Measurements from ENCODE around the gene PSEN1. TPM values are rescaled to one million over a fixed set of nuclear protein-coding genes. Genes with fewer than 3 reads are reported as not detected.

The PSEN1 gene
- polyA plus RNA-seq, 2 of the 4 experiments (the other 2 are of a cell fraction), result 21.6 to 38.1 TPM

- DNase-seq (ENCODE audit: low read depth in 1 of 2, low spot score in 1 of 2) (no peak), FAIRE-seq (no peak), ATAC-seq (no peak)
- 88% methylated on average over 6 of the region's 6 CpGs for WGBS (ENCODE audit: missing lambda C conversion rate)
- POLR2A ChIA-PET, result no interaction called here
- no peak for TF ChIP-seq CBX2 (IDR thresholded peaks at IDR 0.05; ENCODE audit: borderline replicate concordance, low read depth)
- no peak for TF ChIP-seq SMC3 (IDR thresholded peaks at IDR 0.05)
- no peak for TF ChIP-seq ZFP36 (IDR thresholded peaks at IDR 0.05; ENCODE audit: borderline replicate concordance, partially characterized antibody)
- no peak for TF ChIP-seq RARB (CRISPR knock-in tag; IDR thresholded peaks at IDR 0.05)
- no peak for TF ChIP-seq MAX (IDR thresholded peaks at IDR 0.05)
- TF ChIP-seq CBX8 (IDR thresholded peaks at IDR 0.05), result no peak
- no peak for TF ChIP-seq BHLHE40 (IDR thresholded peaks at IDR 0.05; ENCODE audit: low read depth, low read length)
- no peak for TF ChIP-seq FOSL2 (IDR thresholded peaks at IDR 0.05)
- no peak for TF ChIP-seq FOSL2 (CRISPR knock-in tag; IDR thresholded peaks at IDR 0.05)
- TF ChIP-seq HOXB5 (CRISPR knock-in tag; IDR thresholded peaks at IDR 0.05), result no peak
- no peak for TF ChIP-seq ZSCAN20 (CRISPR knock-in tag; IDR thresholded peaks at IDR 0.05)
- no peak for TF ChIP-seq TP53 (CRISPR knock-in tag; IDR thresholded peaks at IDR 0.05)
- no peak for TF ChIP-seq NFE2L2 (conservative IDR thresholded peaks at IDR 0.05; ENCODE audit: low read length)
- no peak for TF ChIP-seq HDAC2 (IDR thresholded peaks at IDR 0.05)
- TF ChIP-seq ATOH8 (CRISPR knock-in tag; IDR thresholded peaks at IDR 0.05; ENCODE audit: low read depth), result no peak
- TF ChIP-seq, protein P1, sequence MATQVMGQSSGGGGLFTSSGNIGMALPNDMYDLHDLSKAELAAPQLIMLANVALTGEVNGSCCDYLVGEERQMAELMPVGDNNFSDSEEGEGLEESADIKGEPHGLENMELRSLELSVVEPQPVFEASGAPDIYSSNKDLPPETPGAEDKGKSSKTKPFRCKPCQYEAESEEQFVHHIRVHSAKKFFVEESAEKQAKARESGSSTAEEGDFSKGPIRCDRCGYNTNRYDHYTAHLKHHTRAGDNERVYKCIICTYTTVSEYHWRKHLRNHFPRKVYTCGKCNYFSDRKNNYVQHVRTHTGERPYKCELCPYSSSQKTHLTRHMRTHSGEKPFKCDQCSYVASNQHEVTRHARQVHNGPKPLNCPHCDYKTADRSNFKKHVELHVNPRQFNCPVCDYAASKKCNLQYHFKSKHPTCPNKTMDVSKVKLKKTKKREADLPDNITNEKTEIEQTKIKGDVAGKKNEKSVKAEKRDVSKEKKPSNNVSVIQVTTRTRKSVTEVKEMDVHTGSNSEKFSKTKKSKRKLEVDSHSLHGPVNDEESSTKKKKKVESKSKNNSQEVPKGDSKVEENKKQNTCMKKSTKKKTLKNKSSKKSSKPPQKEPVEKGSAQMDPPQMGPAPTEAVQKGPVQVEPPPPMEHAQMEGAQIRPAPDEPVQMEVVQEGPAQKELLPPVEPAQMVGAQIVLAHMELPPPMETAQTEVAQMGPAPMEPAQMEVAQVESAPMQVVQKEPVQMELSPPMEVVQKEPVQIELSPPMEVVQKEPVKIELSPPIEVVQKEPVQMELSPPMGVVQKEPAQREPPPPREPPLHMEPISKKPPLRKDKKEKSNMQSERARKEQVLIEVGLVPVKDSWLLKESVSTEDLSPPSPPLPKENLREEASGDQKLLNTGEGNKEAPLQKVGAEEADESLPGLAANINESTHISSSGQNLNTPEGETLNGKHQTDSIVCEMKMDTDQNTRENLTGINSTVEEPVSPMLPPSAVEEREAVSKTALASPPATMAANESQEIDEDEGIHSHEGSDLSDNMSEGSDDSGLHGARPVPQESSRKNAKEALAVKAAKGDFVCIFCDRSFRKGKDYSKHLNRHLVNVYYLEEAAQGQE (IDR thresholded peaks at IDR 0.05), result no peak
- Histone ChIP-seq H3K4me1 (peaks cover 11% of the 10 kb centered on the region), H3K9me3 (no peaks in the 10 kb centered on the region), H3K27ac (no peak overlapping the region), H3K4me3 (no peak overlapping the region), H3K4me2 (no peak overlapping the region)
- CTCF ChIA-PET, result interaction anchor here (0.5 to 5.3 kb wide), 8 partner anchors 10 to 641 kb away, joined by 3 to 26 read pairs (median 3); no protein-coding TSS in a partner anchor
Observed at GRCh38 chr14:73242357-73242901, 106.1 kb downstream of the PSEN1 start.

DNA sequence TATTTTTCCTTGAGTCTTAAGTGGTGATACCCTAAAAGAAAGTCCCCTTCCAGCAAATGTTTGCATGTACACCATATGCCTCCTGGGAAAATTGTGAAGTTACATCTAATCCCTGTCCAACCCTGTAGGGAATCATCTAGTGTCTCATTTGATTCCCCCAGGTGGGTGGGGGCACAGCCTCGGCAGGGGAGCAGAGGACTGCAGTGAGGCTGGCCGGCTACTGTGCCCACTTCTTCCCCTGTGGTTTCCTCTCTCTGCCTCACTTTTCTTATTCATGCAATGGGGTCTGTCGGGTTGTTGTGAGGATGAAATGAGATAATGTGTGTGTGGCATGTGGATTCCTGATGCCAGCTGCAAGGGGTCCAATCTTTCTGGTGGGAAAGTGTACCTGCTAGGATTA lies 107.0 kb downstream of the PSEN1 start:
- FAIRE-seq (no peak), ATAC-seq (no peak), DNase-seq (ENCODE audit: low read depth in 1 of 2, low spot score in 1 of 2) (no peak)
- H3K4me3 ChIP-seq, result no peak overlapping the region
- TF ChIP-seq, protein P2, sequence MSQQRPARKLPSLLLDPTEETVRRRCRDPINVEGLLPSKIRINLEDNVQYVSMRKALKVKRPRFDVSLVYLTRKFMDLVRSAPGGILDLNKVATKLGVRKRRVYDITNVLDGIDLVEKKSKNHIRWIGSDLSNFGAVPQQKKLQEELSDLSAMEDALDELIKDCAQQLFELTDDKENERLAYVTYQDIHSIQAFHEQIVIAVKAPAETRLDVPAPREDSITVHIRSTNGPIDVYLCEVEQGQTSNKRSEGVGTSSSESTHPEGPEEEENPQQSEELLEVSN (IDR thresholded peaks at IDR 0.05; ENCODE audit: borderline replicate concordance, low read depth), result no peak
- TF ChIP-seq MYC (IDR thresholded peaks at IDR 0.05; ENCODE audit: borderline replicate concordance, low read length) (no peak), ZFP36 (IDR thresholded peaks at IDR 0.05; ENCODE audit: borderline replicate concordance, partially characterized antibody) (no peak), ELK1 (IDR thresholded peaks at IDR 0.05; ENCODE audit: low read depth, low read length) (no peak), HOXB5 (CRISPR knock-in tag; IDR thresholded peaks at IDR 0.05) (no peak), ZNF302 (CRISPR knock-in tag; IDR thresholded peaks at IDR 0.05) (no peak), FOSB (CRISPR knock-in tag; IDR thresholded peaks at IDR 0.05) (no peak), EHMT2 (IDR thresholded peaks at IDR 0.05; ENCODE audit: low read depth) (no peak), ESRRA (IDR thresholded peaks at IDR 0.05; ENCODE audit: borderline replicate concordance, low read length) (no peak), SMC3 (IDR thresholded peaks at IDR 0.05) (no peak), MAFK (IDR thresholded peaks at IDR 0.05; ENCODE audit: partially characterized antibody) (no peak)
- TF ChIP-seq, protein P3, sequence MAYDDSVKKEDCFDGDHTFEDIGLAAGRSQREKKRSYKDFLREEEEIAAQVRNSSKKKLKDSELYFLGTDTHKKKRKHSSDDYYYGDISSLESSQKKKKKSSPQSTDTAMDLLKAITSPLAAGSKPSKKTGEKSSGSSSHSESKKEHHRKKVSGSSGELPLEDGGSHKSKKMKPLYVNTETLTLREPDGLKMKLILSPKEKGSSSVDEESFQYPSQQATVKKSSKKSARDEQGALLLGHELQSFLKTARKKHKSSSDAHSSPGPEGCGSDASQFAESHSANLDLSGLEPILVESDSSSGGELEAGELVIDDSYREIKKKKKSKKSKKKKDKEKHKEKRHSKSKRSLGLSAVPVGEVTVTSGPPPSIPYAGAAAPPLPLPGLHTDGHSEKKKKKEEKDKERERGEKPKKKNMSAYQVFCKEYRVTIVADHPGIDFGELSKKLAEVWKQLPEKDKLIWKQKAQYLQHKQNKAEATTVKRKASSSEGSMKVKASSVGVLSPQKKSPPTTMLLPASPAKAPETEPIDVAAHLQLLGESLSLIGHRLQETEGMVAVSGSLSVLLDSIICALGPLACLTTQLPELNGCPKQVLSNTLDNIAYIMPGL (CRISPR knock-in tag; IDR thresholded peaks at IDR 0.05; ENCODE audit: borderline replicate concordance), result no peak
- ChIA-PET CTCF (interaction anchor here (0.8 to 5.3 kb wide), 2 partner anchors 11 to 294 kb away, joined by 3 to 26 read pairs; no protein-coding TSS in a partner anchor), POLR2A (no interaction called here)
- peaks cover 9% of the 10 kb centered on the region for H3K4me1 ChIP-seq
- H3K4me2 ChIP-seq, result no peak overlapping the region
- no peaks in the 10 kb centered on the region for H3K9me3 ChIP-seq
- WGBS (ENCODE audit: missing lambda C conversion rate), result 73% methylated on average over 3 of the region's 3 CpGs
- no peak overlapping the region for H3K27ac ChIP-seq
